Stimulated activated CD4-positive, alpha-beta T cell treated with anti-CD3 and anti-CD28 coated beads, Interleukin-4, amount 100 ng/mL, for 48 hours (primary cell): ENCODE results near the gene PCA3.

Experiments used
- DNase-seq, 2 donors: peaks; one replicate each; pipeline ENCODE4 v3.0.0-alpha.2; 2020; ENCODE audit warnings: low read depth in 2 of 2

PCA3 gene

DNA sequence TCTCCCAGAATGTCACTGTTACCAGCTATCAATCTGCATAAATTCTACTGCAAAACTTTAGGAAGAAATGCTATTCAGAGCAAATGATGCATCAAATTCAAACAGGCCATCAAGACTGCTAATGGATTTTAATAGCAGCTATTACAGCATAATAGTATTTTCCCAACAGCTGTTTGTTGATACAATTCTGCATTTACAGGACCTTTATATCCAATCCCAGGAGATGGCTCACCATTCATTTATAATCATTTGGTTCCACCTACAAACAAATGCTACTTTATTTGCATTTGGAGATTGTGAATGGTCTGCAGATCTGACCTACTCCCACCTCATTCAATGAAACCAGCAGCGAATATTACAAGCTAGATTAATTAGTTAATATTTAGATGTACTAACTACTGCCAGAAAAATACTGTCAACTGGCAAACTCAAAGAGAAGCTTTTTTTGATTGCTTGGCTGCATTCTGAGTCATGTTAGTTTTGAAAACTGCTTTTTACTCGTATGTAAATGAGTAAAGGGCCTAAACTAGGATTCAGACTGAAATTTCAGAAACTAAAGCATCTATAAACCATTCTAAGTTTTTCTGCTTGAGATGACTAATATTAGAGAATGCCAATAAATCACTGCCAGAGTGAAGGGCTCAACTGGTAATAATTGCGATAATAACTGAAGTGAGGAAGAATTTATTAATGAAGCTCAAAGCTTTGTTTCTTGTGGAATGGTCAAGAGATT lies 7.1 kb upstream of the PCA3 start:
- no peak for DNase-seq

DNA sequence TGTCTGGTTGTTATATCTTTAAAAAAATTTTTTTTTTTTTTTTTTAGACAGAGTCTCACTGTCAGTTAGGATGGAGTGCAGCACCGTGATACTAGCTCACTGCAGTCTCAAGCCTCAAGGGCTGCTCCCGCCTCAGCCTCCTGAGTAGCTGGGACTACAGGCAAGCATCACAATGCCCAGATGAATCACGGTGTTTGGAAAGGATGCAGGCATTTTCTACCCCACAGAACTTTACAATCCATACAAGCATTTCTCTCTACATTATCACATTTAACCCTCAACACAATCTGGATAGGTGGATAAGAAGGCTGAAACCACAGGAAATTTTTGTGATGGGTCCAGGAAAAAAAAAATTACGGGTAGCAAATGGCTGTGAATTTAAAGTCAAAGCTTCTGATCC lies 5.8 kb upstream of the PCA3 start:
- no peak for DNase-seq

DNA sequence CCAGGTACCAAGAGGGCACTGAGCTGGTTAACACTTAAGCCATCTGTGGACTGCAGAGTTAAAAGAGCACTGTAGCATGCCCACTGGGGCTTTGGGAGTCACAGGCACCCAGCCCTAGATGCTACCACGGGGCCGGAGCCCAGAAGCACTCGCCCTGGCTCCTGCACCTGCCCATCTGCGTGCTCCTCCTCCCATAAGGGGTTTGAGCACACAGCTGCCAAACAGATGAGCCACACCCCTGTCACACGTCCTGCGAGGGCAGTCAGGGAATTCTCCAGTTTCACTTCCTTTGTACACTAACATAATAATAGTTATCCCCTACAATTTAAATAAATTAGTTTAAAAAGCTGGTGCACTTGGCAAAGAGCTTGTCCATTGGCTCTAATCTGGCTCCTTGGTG lies 4.5 kb upstream of the PCA3 start:
- no peak for DNase-seq

DNA sequence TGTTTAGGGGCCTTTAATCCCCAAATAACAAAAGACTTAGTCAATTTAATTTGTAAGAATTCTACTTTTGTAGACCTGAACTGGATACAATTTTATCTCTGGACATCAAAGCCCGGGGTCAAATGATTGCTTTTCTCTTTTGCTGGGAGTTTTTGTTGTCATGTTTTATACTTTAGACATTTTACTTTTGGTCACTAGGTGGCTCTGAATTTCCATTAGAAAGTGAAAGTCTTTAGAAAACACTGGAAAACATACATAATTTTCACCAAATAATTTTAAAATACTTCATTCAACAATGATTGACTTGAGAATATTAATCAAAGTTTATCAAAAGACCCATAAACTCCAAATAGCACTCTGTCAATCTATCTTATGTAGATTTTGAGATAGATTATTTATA lies 2.8 kb upstream of the PCA3 start:
- DNase-seq, result no peak

DNA sequence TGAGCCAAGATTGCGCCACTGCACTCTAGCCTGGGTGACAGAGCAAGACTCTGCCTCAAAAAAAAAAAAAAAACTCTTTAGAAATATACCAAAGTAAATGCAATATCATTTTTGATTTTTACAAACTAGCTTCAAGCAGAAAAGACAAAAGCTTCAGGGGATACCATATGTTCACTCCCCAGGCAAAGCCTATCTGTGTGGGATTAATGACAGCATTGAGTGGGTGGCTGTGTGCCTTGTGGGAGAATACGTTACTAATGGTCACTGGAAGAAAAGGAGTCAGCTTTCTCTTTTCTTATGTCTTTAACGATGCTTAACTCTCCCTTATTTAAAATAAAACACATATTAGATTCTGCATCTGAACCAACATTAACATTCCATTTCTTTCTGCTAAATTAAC lies 1.9 kb downstream of the PCA3 start:
- DNase-seq, result no peak

DNA sequence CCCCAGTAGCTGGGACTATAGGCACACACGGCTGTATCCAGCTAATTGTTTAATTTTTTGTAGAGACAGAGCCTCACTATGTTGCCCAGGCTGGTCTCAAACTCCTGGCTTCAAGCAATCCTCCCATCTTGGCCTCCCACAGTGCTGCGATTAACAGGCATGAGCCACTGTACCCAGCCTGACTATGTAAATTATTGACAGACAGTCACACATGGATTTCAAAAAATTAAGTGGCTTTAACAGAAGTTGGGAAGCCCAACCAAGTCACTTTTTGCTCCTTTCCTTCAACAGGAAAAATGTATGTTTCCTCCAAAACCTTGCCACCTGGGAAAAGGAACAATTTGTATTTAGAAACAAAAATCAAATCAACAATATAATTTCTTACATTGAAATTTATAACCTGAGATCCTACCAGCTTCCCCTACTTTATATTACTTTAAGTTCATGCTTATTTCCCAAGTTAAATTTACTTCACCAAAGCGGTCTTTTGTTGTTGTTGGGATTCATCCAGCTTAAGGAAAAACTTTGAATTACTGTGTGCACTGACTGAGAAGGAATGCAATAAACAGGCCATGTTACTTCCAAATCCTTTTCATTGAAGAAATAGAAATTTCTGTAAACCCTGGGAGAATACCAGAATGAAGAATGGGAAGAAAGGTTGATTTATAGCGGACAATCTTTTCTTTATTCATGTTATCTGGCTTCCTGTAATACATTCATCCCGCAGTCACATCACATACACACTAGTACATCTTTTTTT lies 8.6 kb downstream of the PCA3 start:
- no peak for DNase-seq

DNA sequence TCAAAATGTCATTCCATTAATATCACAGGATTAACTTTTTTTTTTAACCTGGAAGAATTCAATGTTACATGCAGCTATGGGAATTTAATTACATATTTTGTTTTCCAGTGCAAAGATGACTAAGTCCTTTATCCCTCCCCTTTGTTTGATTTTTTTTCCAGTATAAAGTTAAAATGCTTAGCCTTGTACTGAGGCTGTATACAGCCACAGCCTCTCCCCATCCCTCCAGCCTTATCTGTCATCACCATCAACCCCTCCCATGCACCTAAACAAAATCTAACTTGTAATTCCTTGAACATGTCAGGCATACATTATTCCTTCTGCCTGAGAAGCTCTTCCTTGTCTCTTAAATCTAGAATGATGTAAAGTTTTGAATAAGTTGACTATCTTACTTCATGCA lies 20.6 kb downstream of the PCA3 start:
- no peak for DNase-seq

DNA sequence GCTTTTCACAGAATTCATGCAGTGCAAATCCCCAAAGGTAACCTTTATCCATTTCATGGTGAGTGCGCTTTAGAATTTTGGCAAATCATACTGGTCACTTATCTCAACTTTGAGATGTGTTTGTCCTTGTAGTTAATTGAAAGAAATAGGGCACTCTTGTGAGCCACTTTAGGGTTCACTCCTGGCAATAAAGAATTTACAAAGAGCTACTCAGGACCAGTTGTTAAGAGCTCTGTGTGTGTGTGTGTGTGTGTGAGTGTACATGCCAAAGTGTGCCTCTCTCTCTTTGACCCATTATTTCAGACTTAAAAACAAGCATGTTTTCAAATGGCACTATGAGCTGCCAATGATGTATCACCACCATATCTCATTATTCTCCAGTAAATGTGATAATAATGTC lies 21.3 kb downstream of the PCA3 start:
- no peak for DNase-seq

DNA sequence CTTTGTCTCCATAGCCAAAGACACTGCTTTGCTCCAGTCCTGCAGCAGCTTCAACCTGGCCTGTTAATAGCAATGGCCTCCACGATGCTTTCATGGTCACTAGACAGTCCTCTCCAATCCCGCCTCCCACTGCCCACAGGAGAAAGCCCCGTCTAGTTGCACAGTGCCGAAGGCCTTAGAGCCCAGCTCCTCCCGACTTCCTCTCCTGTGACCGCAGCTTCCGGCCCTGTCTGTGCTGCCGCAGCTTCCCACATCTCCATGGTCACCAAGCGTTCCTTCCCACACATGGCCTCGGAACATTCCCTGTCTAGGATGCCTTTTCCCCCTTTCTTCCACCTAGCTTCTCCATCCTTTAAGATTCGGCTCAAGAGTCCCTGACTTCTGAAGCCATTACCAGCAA lies 23.4 kb downstream of the PCA3 start:
- DNase-seq, result no peak

DNA sequence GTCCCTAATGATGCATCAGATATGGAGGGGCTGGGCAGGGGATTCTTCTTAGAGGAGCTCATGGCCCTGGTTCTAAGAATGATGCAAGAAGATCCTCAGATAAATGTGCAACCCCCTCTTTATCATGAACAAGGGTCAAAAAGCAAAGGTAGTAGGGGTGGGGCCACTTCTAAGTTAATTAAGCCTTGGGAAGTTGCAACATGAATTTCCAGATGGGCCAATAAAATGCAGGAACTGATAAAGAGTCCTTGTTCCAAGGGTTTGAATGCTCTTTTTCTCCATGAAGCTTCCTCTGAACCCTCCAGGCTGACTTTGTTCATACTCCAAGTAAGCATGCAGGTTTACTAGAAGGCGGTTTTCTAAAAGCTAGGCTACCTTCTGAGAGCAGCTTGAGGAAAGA lies 25.6 kb downstream of the PCA3 start:
- DNase-seq, result no peak

DNA sequence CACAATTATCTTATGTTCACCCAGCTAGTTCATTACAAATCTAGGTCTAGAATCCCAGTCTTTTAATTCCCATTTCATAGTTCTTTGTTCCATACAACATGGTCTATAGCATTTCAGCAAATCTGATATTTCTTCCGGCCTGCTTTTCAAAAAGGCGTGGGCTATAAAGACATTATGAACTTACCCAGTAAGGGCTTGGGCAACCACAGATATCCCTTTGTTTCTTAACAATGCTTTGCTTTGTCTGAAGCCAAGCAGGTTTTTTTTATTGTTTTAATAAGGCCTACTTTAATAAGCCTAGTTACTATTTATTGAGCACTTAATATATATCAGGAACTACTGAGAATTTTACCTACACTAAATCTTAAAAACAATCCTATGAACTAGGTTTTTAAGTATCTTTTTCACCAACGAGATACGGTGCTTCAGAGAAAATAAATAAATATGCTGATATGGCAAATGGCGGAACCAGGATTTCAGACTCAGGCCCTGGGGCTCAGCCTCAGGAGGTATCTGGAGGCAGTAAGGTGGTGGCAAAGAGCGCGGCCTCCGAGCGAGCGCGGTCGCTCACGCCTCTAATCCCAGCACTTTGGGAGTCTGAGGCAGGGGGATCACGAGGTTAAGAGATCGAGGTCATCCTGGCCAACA lies 29.7 kb downstream of the PCA3 start:
- DNase-seq, result no peak

DNA sequence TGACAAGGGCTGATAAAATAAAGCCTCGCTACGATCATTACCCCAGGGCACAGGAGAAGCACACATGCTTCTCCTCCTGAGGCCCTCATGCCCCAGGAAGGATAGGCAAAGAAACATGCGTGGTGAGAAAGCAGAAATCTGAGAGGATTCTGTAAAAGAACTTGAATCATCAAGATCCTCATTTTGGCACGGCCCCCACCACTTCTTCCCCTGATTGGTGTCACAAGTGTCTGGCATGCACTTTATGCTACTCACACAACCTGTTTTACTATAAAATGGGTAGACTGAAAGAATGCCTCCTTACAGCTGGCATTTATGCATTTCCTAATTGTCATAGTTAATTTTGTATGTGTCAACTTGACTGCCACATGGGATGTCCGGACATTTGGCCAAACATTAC lies 32.1 kb downstream of the PCA3 start:
- no peak for DNase-seq

DNA sequence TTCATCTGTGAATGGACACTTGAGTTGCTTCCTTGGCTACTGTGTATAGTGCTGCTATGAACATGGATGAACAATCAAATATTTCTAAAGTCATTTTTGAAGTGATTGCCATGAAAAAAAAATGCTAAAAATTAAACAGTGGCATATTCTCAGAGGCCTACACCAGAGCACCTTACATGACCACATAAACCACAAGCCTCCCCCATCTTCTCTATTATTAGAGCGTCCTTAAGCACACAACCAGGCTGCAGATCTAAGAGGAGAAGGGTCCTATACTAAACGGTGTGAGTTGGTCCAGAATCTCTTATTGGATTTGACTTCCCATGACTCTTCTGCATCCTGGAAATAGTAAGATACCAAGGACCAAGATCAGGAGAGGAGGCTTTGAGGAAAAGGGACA lies 34.3 kb downstream of the PCA3 start:
- no peak for DNase-seq

DNA sequence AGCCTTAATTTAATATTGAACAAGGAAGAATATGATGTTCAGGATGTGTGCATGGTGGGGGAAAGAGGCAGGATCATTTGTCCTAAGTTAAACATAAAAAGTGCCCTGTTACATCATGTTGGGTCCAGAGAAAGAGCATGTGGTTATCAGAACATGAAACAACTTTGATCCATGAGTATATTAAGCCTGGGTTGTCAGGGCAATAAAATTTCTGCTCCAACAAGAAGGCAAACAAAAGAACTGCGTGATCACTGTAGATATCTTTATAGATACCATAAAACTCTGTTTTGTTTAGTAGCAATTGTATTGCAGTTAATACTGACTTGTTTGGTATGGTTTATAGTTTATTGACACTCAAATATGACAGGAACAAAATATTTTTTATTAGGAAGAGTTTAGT lies 35.2 kb downstream of the PCA3 start:
- no peak for DNase-seq

DNA sequence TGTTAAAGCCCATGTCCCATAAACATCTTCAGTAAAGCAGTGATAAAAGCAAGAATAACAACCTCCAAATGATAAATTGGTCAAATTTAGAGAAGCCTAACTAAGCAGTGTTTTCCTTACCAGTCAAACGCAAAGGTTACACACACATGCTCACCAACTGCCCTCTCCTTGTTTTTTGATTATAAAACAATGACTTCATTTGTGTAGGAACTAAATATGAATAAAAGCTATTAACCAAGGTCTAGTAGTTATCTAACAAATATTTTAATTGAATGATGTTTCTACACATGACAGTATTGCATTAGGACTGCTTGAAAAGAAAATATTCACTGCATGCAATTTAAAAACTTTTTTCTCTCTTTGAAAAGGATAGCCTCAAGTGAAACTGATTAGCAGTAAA lies 36.7 kb downstream of the PCA3 start:
- no peak for DNase-seq

DNA sequence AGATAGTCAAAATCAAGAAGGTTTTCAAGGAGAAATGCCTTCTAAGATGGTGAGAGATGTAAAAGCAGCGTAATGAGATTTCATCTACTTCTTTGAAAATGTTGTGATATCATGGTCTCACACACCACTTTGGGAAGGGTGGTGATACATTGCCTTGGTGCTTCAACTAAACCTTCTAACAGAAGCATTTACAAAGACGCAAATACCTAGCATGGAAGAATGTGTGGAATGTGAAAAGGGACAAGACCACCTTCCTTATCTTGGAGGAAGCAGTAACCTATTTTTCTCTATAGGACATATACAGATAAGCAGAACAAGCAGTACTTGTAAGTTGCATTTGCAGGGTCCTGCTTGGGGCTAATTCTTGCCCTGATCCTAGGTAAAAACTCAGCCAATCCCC lies 38.8 kb downstream of the PCA3 start:
- no peak for DNase-seq

DNA sequence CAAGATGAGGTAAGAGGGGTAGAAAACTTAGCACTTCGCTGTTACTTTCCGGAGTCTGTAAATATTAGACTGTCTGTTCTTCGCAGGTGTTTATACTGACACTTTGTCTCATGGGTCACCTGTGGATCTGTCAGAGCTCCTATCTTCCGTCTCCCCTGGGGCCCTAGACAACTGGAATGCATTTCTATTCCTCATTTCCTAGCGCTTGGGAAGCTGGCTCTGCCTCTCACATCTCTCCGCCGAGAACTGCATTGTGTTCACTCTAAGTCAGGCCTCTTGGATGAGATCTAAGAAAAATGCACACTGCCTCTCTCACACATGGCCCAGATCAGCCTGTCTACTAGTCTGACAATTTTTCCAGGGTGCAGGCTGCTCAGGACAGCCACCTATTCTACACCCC lies 39.5 kb downstream of the PCA3 start:
- no peak for DNase-seq

DNA sequence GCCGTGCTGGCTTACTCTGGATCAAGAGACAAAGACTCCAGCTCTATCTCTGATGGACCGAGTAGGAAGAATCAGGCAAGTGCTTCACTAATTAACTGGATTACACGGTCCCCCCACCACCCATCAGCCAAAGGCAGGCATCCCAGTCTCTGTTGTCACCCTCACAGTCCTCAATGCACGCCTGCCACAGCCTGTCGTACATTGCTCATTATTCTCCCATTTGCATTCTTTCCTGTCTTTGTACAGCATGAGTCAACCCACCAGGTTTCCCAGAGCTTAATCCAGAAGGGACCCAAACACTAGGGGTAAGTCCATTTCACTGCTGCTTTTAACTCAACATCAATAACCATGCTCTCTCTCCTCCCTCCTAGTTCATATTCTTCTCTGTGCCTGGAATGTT lies 44.4 kb downstream of the PCA3 start:
- DNase-seq, result no peak

DNA sequence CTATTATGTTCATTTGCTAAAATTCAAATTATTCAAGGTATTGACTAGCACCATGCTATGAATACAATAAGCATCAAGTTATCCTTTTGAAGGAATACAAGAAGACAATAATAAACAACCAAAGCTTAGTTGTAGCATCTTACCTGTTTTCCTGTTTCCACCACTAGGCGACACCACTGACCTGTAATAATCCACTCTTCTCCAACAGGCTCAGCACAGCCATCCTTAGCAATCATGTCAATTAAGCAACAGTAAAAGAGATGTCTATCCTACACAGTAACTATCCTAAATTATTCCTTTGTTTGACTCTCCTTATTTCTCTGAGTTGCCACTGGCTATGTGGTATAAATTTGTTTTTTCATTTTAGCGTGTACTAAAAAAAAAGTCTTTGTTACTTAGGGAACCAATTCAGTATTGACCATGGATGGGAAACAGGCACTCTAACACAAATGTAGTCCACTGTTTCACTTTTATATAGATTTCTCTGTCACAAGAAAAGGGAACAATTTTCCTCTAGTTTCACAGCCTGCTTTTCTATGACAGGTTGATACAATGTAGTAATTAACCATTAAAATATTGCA lies 46.2 kb downstream of the PCA3 start:
- peak in 1 of 2 donors; percentile 10 for DNase-seq

DNA sequence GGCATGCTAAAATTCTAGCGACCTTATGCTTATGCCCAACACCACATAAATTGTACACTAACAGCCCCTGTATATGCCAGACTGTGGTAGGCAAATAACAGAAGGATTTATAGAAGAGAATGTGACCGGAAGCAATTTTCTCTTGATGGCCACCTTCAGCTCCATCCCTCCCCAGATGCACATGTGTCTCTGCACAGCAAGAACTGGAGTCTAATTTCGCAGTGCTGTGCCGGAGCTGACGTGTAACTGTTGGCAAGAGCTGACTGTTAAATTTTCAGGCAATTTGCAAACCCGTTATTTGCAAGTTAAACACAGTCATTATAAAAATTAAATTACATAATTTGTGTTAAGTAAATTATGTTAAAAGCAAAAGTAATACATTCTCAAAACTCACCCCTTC lies 48.4 kb downstream of the PCA3 start:
- no peak for DNase-seq

DNA sequence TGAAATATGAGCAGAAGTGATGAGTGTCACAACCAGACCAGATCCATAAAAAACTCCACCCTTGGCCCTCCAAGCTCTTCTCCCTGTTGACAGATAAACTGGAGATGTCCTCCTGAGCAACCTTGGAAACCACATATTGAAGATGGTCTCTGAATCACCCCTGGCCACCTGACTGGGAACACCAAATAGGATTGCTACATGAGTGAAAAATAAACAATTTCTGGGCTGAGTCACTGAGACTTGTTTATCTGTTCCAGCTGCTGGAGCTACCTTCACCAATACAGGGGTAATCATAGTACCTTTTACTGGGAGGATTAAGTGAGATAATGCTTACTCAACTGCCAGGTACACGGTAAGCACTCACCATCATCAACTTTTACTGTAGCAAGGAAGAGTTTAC lies 53.3 kb downstream of the PCA3 start:
- DNase-seq, result no peak

DNA sequence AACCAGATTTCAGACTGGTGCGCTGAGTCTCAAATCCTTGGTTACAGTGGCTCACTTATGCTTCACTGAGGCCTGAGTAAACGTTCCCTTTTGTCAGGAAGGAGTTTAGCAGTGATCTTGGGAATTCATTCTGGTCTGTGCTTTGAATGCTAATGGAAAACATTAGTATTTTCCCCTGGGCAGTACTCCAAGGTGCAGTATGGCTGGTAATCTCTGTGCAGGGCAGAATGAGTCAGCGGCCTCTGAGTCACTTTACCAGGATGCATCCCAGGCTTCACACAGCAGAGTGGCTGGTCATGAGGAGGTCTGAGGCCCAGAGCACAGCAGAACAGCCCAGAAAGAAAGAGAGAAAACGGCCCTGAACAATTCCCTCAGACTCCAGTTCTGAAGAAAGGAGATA lies 54.0 kb downstream of the PCA3 start:
- no peak for DNase-seq

DNA sequence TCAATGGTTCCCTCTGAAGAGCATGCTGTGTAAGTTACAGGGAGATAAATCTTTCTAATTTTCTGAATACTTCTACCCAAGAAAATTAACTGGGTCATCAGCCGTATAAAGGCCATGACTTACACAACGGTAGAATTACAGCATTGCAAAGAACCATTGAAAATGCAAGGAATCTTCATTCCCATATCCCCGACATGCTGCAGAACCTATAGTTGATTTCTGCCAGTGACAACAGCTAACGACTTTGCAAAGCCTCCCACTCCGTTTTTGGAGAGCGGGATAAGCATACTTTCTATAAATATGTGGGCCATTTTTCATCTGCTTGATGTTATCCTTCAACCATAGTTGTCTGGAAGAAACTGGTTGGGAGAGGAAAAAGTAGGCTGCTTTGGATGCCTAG lies 56.2 kb downstream of the PCA3 start:
- DNase-seq, result no peak
